DOHH2 (cell line): ENCODE results near the gene PRDM4.

ENCODE experiments used
- CTCF ChIP-seq: fragments of 200-600 bp; sonication (generic); IDR thresholded peaks from one replicate; pipeline ENCODE4 v1.5.1; 2014; ENCODE audit warnings: antibody characterized with exemption, mild to moderate bottlenecking, low read depth, low read length; ENCODE audit not compliant: poor library complexity, severe bottlenecking
- EZH2phosphoT487 ChIP-seq: fragments of 200-600 bp; sonication (generic); IDR thresholded peaks from 2 replicates; pipeline ENCODE4 v1.6.1; 2017; ENCODE audit warnings: borderline replicate concordance, mild to moderate bottlenecking, antibody characterized with exemption, low read length, moderate library complexity, mixed read lengths

- TF ChIP-seq CTCF, result no peak
- TF ChIP-seq EZH2phosphoT487, result no peak
Measured at GRCh38 chr12:107774349-107775029, 13.6 kb upstream of the PRDM4 start, which contains the start of gene ASCL4.
